ENCODE measurements around the gene MRC2.
A peak's percentile ranks its signal among the peaks of the same experiment; 100 is the strongest.
"Not testable (repeated sequence)": the region's sequence is repeated elsewhere in the genome, so short reads cannot be mapped to it uniquely, and the experiment has no call there.

MRC2 gene, protein sequence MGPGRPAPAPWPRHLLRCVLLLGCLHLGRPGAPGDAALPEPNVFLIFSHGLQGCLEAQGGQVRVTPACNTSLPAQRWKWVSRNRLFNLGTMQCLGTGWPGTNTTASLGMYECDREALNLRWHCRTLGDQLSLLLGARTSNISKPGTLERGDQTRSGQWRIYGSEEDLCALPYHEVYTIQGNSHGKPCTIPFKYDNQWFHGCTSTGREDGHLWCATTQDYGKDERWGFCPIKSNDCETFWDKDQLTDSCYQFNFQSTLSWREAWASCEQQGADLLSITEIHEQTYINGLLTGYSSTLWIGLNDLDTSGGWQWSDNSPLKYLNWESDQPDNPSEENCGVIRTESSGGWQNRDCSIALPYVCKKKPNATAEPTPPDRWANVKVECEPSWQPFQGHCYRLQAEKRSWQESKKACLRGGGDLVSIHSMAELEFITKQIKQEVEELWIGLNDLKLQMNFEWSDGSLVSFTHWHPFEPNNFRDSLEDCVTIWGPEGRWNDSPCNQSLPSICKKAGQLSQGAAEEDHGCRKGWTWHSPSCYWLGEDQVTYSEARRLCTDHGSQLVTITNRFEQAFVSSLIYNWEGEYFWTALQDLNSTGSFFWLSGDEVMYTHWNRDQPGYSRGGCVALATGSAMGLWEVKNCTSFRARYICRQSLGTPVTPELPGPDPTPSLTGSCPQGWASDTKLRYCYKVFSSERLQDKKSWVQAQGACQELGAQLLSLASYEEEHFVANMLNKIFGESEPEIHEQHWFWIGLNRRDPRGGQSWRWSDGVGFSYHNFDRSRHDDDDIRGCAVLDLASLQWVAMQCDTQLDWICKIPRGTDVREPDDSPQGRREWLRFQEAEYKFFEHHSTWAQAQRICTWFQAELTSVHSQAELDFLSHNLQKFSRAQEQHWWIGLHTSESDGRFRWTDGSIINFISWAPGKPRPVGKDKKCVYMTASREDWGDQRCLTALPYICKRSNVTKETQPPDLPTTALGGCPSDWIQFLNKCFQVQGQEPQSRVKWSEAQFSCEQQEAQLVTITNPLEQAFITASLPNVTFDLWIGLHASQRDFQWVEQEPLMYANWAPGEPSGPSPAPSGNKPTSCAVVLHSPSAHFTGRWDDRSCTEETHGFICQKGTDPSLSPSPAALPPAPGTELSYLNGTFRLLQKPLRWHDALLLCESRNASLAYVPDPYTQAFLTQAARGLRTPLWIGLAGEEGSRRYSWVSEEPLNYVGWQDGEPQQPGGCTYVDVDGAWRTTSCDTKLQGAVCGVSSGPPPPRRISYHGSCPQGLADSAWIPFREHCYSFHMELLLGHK (N-terminal part only)

DNA sequence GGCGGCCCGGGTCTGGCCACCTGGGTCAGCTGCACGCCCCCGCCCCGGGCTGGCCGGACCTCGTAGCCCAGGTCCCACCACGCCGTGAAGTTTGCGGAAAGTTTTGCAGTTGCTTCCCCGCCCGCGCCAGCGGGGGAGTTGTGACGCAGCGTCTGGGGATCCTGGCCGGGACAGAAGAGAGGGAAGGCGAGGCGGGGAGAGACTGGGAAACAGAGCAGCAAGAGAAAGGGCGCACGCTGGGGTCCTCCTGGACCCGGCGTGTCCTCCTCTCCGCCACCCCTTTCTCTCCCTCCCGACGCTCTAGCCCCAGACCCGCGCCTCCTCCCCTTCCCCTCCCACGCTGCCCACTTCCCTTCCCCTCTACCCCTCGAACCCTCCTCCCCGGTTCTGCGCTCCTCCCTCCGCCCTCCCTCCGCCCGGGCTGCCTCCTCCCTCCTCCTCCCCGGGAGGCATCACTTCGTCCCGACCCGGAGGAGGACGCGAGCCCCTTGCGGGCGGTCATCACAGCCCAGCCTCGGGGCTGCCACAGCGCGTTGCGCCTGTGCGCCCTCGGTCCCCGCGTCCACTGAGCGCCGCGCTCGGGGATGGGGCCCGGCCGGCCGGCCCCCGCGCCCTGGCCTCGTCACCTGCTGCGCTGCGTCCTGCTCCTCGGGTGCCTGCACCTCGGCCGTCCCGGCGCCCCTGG, at the start of gene MRC2:
MRC2 (plus strand) TSS at position 452 of the 685 bp plus-strand sequence; CDS start at position 585, 133 bp downstream.
- DNase-seq (ENCODE audit: low spot score): peak; percentile 47

DNA sequence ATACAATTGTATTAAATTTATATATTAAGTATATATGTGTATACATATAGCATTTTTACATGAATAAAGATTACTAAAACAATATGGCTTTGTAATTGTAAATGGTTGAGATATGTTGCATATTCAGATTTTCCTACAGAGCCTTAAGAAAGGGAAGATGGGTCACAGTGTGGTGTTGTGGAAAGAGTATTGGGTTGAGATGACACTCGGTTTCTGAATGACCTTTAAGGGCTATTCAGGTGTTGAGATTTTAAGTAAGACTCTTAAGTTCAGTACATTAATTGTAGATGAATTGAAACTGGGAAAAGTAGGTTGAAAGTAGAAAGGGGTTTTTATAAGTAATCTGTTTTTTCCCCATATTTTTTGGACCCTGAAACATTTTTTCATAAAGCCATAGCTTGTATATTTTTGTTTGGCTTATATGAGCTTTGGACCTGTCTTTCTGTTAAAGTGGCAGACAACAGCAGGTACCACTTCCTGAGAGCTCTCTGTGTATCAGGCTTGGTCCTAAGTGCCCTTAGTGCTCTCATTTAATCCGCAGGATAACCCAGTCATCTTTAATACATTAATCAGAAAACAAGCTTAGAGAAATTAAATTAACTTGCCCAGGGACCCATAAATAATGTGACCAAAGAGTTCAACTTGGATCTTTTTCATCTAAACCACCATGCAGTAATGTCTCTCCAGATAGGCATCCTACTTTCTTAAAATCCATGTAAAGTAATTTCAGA, 48.5 kb upstream of the MRC2 start:
- no peak for DNase-seq (ENCODE audit: low spot score)

DNA sequence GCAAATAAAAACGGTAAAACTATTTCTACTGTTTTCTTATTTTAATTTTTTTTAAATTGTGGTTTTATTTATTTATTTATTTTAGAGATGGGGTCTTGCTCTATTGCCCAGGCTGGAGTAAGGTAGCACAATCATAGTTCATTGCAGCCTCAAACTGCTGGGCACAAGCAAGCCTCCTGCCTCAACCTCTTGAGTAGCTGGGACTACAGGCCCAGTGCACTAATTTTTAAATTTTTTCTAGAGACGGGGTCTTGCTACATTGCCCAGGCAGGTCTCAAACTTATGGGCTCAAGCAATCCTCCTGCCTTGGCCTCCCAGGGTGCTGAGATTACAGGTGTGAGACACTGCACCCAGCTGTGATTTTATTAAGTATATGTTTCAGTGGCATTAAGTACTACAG, 46.5 kb upstream of the MRC2 start:
- no peak for DNase-seq (ENCODE audit: low spot score)

DNA sequence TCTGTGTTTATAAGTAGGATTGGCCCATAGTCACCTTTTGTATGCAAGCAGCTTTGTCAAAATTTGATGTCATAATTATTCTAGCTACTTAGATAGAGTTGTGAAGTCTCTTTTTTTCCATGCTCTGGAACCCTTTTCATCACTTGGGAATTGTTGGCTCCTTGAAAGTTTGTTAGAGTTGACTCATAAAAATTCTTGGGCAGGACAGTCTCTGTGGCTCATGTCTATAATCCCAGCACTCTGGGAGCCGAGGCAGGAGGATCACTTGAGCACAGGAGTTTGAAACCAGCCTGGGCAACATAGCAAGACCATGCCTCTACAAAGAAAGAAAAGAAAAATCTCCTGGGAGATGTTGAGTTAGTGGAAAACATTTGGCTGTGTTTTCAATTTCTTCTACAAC, 45.7 kb upstream of the MRC2 start:
- DNase-seq (ENCODE audit: low spot score): no peak

DNA sequence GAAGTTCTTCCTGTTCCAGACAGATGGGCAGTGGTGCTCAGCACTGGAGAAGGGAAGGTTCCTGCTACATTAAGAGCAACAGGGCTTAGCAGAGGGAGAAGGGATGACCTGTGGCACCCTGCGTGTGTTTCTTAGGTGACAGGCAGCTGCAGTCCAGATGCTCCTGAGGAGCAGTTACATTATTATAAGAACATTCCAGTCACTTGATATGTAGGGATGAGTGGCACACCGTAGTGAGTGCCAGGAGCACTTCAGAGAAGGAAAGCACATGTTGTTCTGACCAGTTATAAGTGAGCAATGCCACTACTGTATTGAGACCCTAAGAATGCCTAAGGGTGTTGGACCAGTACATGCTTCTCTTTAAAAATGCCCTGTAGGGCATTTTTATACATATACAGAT, 39.9 kb upstream of the MRC2 start:
- DNase-seq (ENCODE audit: low spot score): no peak

DNA sequence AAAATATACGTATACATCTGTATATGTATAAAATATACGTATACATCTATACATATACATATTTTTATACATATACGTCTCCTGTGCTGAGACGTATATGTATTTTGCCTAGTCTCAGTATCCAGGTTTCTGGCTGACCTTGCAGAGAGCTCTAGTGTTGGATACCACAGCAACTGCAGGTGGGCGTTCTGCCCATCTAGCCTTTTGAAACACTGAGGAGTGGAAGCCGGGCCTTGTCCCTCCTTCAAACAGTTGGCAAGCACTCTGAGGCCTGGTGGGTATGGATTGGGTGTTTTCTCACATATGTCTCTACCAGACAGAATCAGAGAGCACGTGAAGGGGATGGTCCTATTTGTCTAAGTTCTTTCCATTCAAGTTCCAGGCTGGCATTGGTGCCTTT, 39.4 kb upstream of the MRC2 start:
- DNase-seq (ENCODE audit: low spot score): no peak

DNA sequence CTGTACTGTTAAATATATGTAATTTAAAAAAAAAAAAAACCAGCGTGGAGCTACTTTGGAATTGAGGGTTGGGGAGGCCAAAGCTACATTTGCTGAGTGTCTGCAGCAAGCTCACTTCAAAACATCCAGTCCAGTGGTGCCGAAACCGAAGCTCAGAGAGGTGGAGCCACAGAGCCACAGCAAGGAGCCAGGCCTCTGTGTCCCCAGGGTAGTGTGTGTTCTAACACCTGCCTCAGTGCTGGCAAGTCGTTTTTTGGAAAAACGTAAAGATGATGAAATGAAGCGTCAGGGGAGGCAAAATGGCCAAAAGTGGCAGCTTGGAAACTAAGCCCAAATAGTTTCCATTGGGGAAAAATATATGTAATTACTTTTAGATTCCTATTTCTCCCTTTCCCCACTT, 36.1 kb upstream of the MRC2 start:
- no peak for DNase-seq (ENCODE audit: low spot score)

DNA sequence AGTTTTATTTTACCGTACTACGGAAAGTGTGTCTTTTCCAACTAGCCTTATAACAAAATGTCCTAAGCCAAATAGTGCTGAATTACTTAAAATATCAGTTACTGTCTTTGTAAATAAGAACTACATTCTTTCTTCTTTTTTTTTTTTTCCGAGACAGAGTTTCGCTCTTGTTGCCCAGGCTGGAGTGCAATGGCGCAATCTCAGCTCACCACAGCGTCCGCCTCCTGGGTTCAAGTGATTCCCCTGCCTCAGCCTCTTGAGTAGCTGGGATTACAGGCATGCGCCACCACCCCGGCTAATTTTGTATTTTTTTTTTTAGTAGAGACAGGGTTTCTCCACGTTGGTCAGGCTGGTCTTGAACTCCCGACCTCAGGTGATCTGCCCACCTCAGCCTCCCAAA, 35.6 kb upstream of the MRC2 start:
- DNase-seq (ENCODE audit: low spot score): not testable (repeated sequence)

DNA sequence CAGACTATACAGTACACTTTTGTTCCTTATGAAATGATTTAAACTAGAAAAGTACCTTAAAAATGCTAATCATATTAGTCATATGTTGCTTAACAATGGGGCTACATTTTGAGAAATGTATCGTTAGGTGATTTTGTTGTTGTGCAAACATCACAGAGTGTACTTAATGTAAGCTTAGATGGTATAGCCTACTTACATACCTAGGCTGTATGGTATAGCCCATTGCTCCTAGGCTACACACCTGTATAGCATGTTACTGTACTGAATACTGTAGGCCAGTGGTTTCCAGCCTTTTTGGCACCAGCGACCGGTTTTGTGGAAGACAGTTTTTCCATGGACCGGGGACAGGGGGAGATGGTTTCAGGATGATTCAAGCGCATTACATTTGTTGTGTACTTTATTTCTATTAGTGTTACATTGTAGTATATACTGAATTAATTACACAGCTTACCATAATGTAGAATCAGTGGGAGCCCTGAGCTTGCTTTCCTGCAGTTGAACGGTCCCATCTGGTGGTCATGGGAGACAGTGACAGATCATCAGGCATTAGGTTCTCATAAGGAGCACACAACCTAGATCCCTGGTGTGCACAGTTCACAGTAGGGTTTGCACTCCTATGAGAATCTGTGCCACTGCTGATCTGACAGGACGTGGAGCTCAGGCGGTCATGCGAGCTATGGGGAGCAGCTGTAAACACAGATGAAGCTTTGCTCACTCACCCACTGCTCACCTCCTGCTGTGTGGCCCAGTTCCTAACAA, 35.0 kb upstream of the MRC2 start:
- DNase-seq (ENCODE audit: low spot score): no peak

DNA sequence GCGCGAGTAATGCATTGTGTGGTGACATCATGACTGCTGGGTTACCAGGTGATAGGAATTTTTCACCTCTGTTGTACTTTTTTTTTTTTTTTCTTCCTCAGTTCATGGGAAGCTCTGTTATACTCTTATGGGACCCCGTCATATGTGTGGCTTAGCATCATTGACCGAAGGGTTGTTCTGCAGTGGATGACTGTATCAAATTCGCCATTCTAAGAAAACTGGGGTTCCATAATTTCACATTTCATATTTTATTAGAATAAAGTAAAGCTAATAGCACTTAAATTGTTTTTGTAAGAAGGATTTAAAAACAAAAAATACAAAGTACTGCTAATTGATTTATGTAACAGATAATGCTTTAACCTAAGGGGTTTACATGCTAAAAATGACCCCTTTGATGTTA, 32.0 kb upstream of the MRC2 start:
- no peak for DNase-seq (ENCODE audit: low spot score)

DNA sequence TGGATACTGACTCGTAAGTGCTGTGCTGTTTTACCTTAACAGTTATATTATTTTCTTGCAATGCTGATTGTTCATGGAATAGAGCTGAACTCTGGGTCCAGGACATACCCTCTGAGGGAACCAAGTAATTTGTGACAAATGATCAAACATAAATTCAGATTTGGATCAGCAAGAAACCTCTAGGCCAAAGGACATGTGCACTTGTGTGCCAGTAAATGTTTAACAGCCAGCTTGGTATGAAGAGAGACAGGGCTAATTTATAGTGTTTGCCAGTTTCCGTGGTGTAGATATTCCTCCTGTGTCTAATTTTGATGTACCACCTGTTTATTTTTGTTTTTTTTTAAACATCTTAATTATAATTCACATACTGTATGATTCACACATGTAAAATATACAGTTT, 30.8 kb upstream of the MRC2 start:
- DNase-seq (ENCODE audit: low spot score): no peak

DNA sequence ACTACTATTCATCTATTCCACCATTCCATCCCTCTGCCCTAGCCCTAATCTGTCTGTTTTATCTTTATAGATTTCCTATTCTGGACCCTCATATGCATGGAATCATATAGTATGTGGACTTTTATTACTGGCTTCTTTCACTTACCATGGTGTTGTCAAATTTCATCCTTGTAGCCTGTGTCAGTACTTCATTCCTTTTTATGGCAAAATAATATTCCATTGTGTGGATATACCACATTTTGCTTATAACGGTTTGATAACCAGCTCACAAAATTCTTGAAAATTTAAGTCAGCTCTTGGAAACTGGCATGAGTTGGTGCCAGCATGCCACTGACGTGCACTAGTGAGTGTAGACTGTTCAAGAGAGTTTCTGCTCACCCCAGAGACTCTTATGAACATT, 30.3 kb upstream of the MRC2 start:
- DNase-seq (ENCODE audit: low spot score): no peak

DNA sequence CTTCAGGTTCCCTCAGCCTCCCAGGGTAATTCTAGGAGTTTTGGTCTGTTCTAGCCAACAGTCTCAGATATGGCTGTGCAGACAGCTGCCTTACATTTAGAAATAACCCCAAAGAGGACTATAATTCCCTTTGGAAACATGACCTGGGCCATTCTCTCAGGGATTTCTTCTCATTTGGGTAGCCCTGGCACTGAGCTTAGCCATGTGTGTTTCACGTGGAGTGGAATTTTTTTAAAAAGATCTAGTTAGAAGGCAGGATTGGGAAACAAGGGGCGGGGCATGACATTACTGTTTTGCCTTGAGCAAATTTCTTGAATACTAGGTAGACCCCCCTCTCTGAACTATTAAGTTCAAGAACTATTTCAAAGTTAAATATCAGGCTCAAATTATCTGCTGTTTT, 29.6 kb upstream of the MRC2 start:
- no peak for DNase-seq (ENCODE audit: low spot score)

DNA sequence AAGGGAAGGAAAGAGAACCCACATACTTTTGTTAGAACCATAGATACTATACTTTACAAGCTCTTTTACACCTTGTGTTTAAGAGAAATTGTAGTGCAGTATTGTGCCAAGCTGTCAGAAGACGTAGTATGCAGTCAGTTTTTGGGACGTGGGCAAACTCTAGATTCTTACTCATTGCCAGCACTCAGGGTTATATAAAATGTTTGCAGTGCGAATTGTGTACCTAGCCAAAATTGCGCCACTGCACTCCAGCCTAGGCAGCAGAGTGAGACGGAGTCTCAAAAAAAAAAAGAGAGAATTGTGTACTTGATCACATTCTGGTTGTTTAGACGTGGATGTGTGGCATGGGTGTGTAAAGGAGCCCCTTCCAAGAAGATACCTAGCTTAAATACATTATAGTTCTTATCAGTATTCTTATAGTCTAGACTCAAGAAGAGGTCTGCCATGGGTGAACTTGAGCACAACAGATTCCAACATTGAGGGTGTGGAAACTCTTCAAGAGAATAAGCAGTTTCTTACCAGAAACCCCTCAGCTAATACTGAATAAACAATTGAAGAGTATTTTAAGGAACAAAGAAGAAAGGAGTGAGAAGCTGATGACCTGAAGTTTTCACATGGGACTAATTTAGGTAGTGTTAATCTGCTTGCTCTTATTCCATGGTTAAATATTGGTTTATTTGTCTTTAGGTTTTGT, 27.4 kb upstream of the MRC2 start:
- DNase-seq (ENCODE audit: low spot score): no peak

DNA sequence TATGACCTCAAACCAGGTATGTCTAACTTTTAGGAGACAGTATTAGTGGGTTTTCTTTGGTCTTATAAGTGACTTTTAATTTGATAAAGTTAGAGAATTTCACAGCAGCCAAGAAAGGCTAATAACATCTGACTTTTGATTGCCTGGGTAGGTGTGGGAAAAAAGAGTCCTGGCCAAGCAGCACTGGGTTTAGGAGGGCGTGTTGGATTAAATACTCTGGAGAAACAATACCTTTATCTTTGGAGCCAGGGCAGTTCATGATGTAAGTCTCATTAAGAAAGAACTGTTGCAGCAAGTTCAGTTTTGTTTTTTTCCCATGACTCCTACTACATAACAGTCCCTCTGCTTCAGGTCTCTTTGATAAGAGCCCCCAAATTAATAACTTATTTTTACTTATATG, 26.7 kb upstream of the MRC2 start:
- no peak for DNase-seq (ENCODE audit: low spot score)

DNA sequence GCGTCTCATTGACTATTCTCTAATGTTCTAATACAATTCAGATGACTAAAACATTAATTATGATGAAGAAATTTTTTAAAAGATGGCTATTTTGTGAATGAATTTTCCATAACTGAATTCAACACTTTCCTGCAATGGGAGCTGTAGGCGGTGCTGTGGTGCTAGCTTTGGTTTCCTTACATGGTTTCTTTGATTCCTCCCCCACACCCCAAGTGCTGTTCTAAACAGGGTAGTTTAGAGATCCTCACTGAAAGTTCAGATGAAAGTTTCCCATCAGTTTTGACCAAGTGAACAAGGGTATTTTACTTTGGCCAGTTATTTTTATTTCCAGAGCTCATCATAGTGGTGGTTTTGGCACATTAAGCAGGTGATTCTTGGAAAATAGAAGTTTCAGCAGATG, 26.0 kb upstream of the MRC2 start:
- no peak for DNase-seq (ENCODE audit: low spot score)

DNA sequence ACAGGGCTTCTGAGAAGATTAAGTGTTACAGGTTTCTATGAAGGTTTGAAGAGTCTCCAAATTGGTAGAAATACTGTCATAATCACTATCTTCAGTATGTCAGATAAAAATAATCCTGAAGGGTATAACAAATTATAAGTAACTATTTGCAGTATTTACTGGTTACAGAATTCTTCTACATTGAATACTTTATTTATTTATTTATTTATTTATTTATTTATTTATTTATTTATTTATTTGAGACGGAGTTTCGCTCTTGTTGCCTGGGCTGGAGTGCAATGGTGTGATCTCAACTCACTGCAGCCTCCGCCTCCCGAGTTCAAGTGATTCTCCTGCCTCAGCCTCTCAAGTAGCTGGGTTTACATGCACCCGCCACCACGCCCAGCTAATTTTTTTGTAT, 23.7 kb upstream of the MRC2 start:
- DNase-seq (ENCODE audit: low spot score): not testable (repeated sequence)

DNA sequence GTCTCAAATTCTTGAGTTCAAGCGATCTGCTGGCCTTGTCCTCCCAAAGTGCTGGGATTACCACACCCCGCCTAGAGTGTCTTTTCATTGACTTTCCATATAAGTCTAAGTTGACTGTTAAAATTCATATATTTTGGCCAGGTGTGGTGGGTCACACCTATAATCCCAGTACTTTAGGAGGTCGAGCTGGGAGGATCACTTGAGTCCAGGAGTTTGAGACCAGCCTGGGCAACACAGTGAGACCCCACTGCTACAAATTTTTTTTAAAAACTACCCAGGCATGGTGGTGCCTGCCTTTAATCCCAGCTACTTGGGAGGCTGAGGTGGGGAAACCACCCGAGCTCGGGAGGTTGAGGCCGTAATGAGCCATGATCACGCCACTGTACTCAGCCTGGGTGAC, 21.9 kb upstream of the MRC2 start:
- DNase-seq (ENCODE audit: low spot score): no peak

DNA sequence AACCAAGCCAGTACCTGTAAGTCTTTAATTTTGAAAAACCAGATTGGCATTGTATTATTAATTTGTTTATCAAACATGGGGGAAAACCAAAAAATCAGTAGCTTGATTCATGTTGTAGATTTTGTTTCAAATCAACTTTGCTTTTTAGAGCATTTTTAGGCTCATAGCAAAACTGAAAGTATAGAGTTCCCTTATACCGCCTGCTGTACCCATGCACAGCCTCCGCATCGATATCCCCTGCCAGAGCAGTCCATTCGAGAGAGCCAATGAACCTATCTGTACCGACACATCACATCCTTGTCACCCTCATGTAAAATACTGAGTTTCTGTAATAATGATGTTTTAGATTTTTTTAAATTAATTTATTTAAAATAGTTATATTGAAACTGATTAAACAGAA, 16.2 kb upstream of the MRC2 start:
- DNase-seq (ENCODE audit: low spot score): no peak

DNA sequence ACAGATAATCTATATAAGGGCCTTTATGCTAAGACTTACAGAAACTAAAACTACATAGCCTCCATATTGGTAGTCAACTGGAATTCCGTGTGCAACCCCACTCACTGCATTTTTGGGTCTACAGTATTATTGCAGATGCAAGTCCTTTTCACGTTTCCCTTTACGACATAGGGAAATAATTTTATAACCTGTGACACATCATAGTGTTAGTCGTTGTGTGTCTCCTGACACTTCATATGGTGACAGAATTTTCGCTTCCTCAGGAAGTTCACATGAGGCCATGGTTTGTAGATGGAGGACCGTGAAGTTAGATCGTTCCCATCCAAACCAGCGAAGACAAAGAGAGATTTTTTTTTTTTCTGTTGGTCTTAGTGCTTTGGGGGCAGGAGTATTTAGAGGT, 15.7 kb upstream of the MRC2 start:
- DNase-seq (ENCODE audit: low spot score): no peak

Measured in SW480 (cell line).